ENCODE measurements around the gene GAREM1.

DNA sequence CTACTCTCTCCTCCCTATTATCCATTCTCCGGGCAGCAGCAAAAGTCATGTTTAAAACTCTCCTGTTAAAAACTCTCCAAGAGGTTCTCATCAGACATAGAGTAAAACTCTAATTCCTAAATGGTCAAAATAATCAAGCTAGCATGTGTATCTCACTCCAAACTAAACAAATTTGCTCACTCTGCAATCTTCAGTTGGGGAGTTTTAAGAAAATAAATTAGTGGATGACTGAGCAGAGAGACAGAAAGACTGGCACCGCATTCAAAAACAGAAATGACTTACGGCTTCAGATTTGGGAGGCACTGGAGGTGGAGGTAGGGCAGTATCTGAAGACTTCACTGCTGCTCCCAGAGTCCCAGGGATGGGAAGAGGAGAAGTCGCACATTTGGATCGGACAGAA is 183.9 kb downstream of the GAREM1 start:
- TF ChIP-seq EZH2 (IDR thresholded peaks at IDR 0.05) (no peak), EZH2phosphoT487 (IDR thresholded peaks at IDR 0.05) (no peak)
- TF ChIP-seq, protein P1, sequence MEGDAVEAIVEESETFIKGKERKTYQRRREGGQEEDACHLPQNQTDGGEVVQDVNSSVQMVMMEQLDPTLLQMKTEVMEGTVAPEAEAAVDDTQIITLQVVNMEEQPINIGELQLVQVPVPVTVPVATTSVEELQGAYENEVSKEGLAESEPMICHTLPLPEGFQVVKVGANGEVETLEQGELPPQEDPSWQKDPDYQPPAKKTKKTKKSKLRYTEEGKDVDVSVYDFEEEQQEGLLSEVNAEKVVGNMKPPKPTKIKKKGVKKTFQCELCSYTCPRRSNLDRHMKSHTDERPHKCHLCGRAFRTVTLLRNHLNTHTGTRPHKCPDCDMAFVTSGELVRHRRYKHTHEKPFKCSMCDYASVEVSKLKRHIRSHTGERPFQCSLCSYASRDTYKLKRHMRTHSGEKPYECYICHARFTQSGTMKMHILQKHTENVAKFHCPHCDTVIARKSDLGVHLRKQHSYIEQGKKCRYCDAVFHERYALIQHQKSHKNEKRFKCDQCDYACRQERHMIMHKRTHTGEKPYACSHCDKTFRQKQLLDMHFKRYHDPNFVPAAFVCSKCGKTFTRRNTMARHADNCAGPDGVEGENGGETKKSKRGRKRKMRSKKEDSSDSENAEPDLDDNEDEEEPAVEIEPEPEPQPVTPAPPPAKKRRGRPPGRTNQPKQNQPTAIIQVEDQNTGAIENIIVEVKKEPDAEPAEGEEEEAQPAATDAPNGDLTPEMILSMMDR (IDR thresholded peaks at IDR 0.05) = no peak

Data from neural progenitor cell (in vitro differentiated cells).